NB4 (cell line): ENCODE results near the gene EPSTI1.

Experiments used
- CTCF ChIP-seq: IDR thresholded peaks from one replicate; pipeline ENCODE4 v1.5.1; 2012; ENCODE audit warnings: low read depth, low read length
- MAX ChIP-seq: IDR thresholded peaks from 2 replicates; pipeline ENCODE4 v1.6.1; 2011; ENCODE audit warnings: low read depth, low read length
- POLR2A ChIP-seq: IDR thresholded peaks from 2 replicates; pipeline ENCODE4 v1.6.1; 2011; ENCODE audit warnings: mild to moderate bottlenecking; ENCODE audit not compliant: insufficient read length; ENCODE audit errors: extremely low read depth

- no peak for TF ChIP-seq POLR2A
- TF ChIP-seq CTCF = no peak
- TF ChIP-seq MAX = no peak
Observed at GRCh38 chr13:42977219-42977659, 14.8 kb downstream of the EPSTI1 start.
